Measurements from ENCODE around the gene FUT6.

GRCh38 chr19:5850743-5851293, 11.3 kb upstream of the FUT6 start:
- TF ChIP-seq CTCF (conservative IDR thresholded peaks at IDR 0.05 in 1 of 2, IDR thresholded peaks at IDR 0.05 in 1 of 2; ENCODE audit: low read depth in 1 of 2, low read length in 2 of 2): no peak
- no peak for TF ChIP-seq EZH2 (IDR thresholded peaks at IDR 0.05; ENCODE audit: low read length, missing control alignments)
